ENCODE measurements around the gene LIN54. TPM values are rescaled to one million over a fixed set of nuclear protein-coding genes. Genes with fewer than 3 reads are reported as not detected.

The LIN54 gene
- total and polyA plus RNA-seq, 9 of the 15 experiments (the other 6 are each of a cell fraction or from before 2014, with no cell fraction given): 2.2 to 22.5 (median 15.8) TPM

GRCh38 chr4:83034630-83035494 is 24.2 kb upstream of the LIN54 start, which contains the start of gene COPS4 (continued):
- TF ChIP-seq ZNF609 (CRISPR knock-in tag; IDR thresholded peaks at IDR 0.05; ENCODE audit: borderline replicate concordance) (no peak), CBFA2T3 (IDR thresholded peaks at IDR 0.05) (no peak; the same call in 1 of the 2 replicates), PATZ1 (CRISPR knock-in tag; IDR thresholded peaks at IDR 0.05; ENCODE audit: borderline replicate concordance) (no peak), NFIX (CRISPR knock-in tag; IDR thresholded peaks at IDR 0.05; ENCODE audit: low read depth) (no peak), CHD7 (IDR thresholded peaks at IDR 0.05; ENCODE audit: low read depth, low read length) (no peak), KLF16 (IDR thresholded peaks at IDR 0.05) (no peak), RFX7 (CRISPR knock-in tag; IDR thresholded peaks at IDR 0.05) (no peak), ATF7 (IDR thresholded peaks at IDR 0.05) (peak; percentile 92)
